ENCODE data around the gene EPS8L2. TPM values are rescaled to one million over a fixed set of nuclear protein-coding genes. Genes with fewer than 3 reads are reported as not detected.

The EPS8L2 gene
- total RNA-seq (2012; rRNA removed) (12.2 and 17.2 TPM in 2 replicates), polyA plus RNA-seq (2012; rRNA removed) (38.7 and 39.4 TPM in 2 replicates), Bru-seq, nascent RNA (percentile 47 among the genes with signal in this experiment), BruChase-seq, experiment 1, labeled RNA remaining after a 6-hour chase (percentile 55 among the genes with signal in this experiment), BruChase-seq, experiment 2, labeled RNA remaining after a 2-hour chase (percentile 56 among the genes with signal in this experiment)
- 16.2 and 26.2 TPM in 2 replicates for polyA plus RNA-seq (2012; cell fraction: cytosol; rRNA removed)
- 206 and 443 TPM in 2 replicates for polyA plus RNA-seq (2012; cell fraction: nucleus; rRNA removed; ENCODE audit: low replicate concordance)
- long read RNA-seq, transcript EPS8L2-201 (21 exons, 3,148 nt) = major isoform, 6 of 32 reads
- long read RNA-seq, partial matches to known transcripts = 14 of 32 reads
- long read RNA-seq, other reads (novel, unspliced or antisense) = 6 of 32 reads

GRCh38 chr11:705646-706438 lies at the start of gene EPS8L2:
TSS of gene EPS8L2 (plus strand) at chr11:706231. CDS start at chr11:709408, 3,177 bp downstream.
- peak within 1 kb of the TSS; percentile 58 for H3K27ac ChIP-seq (ENCODE audit: insufficient read depth, low read length)
- ChIA-PET CTCF (no interaction called here), POLR2A (ENCODE audit: unreplicated experiment) (no interaction called here)
- H2AFZ ChIP-seq (replicated peaks; ENCODE audit: low read length, poor library complexity) = peak within 1 kb of the TSS; percentile 92
- peak within 1 kb of the TSS; percentile 83 for H3K4me2 ChIP-seq (ENCODE audit: low read depth, low read length)
- 2% methylated on average over 24 of the region's 90 CpGs; no CpG with 5 or more reads in 1 of the 2 experiments for WGBS, 2 experiments (ENCODE audit: extremely low coverage in 2 of 2, insufficient read length in 1 of 2)
- peak within 1 kb of the TSS; percentile 98 for H3K14ac ChIP-seq (replicated peaks; ENCODE audit: low read depth, low read length)
- H3K4me3 ChIP-seq (ENCODE audit: insufficient read depth, low read depth, low read length) = peak within 1 kb of the TSS; percentile 53
- H4K20me1 ChIP-seq (ENCODE audit: insufficient read depth, low read length) = no peaks in the 10 kb centered on the region
- no peak for DNase-seq
- peaks cover 13% of the 10 kb centered on the region for H3K9me1 ChIP-seq (ENCODE audit: insufficient read depth, low read length)
- H3K4me1 ChIP-seq (ENCODE audit: control insufficient read depth, insufficient read depth, low read length) = peaks cover 21% of the 10 kb centered on the region
- H2AK9ac ChIP-seq (replicated peaks; ENCODE audit: low read depth, low read length, poor library complexity) = peak within 1 kb of the TSS; percentile 87
- H4K8ac ChIP-seq (ENCODE audit: low read depth in 2 of 2, low read length in 2 of 2) = peak within 1 kb of the TSS; percentile 88 to 97
- H2BK5ac ChIP-seq (ENCODE audit: low read depth, low read length, poor library complexity, severe bottlenecking) = peak within 1 kb of the TSS; percentile 51
- no peaks in the 10 kb centered on the region for H3K9me3 ChIP-seq (ENCODE audit: control insufficient read depth, insufficient read depth, low read length)
- peak within 1 kb of the TSS; percentile 98 for H2AK5ac ChIP-seq (ENCODE audit: low read depth, low read length)
- H3K36me3 ChIP-seq (ENCODE audit: control insufficient read depth, insufficient read depth, low read length) = peaks cover 15% of the 10 kb centered on the region; the same call in 1 of the 2 replicates
- intact Hi-C loops (cut with micrococcal nuclease) = no loop called here
- peak within 1 kb of the TSS; percentile 68 for H3K9ac ChIP-seq (ENCODE audit: low read depth, low read length)
- H2BK15ac ChIP-seq (ENCODE audit: low read depth, low read length) = peak within 1 kb of the TSS; percentile 86; the same call in 1 of the 3 replicates
- H3K79me1 ChIP-seq (ENCODE audit: low read depth in 1 of 2, low read length in 2 of 2) = peaks cover 2 to 54% of the 10 kb centered on the region in 2 experiments
- H3K56ac ChIP-seq (ENCODE audit: extremely low read depth, insufficient read depth, low read length) = peak within 1 kb of the TSS; percentile 35
- peak within 1 kb of the TSS; percentile 90 for H3K23ac ChIP-seq (ENCODE audit: low read depth, low read length)
- H3K27me3 ChIP-seq (ENCODE audit: control insufficient read depth, insufficient read depth, low read length) = no peaks in the 10 kb centered on the region
- H2BK120ac ChIP-seq (ENCODE audit: low read depth, low read length) = peak within 1 kb of the TSS; percentile 71
- peak within 1 kb of the TSS; percentile 42 for H3K18ac ChIP-seq (ENCODE audit: low read depth, low read length)
- in situ Hi-C loops (cut with MboI; ENCODE audit: low sequenced_read_pairs) = no loop called here
- no TSS peak for BruUV-seq (replicated peaks)
- peak within 1 kb of the TSS; percentile 64 for H2BK20ac ChIP-seq (ENCODE audit: low read depth, low read length)
- H4K5ac ChIP-seq (ENCODE audit: low read depth, low read length) = peak within 1 kb of the TSS; percentile 78
- ATAC-seq (ENCODE audit: low read depth) = peak; percentile 15
- peak within 1 kb of the TSS; percentile 93 for H4K91ac ChIP-seq (ENCODE audit: insufficient read depth, low read depth, low read length)
- no peak for TF ChIP-seq RCOR1 (IDR thresholded peaks at IDR 0.05; ENCODE audit: insufficient replicate concordance, low read length)
- no peak for TF ChIP-seq POLR2A (IDR thresholded peaks at IDR 0.05; ENCODE audit: low read depth, low read length)
- TF ChIP-seq CEBPB (IDR thresholded peaks at IDR 0.05; ENCODE audit: low read depth, low read length) = no peak
- TF ChIP-seq RAD21 (IDR thresholded peaks at IDR 0.05; ENCODE audit: low read length) = no peak
- TF ChIP-seq FOS (IDR thresholded peaks at IDR 0.05; ENCODE audit: low read depth, low read length) = no peak
- no peak for TF ChIP-seq CHD1 (IDR thresholded peaks at IDR 0.05; ENCODE audit: low read depth, low read length)
- dilution Hi-C loops (cut with HindIII; ENCODE audit: low sequenced_read_pairs, unreplicated experiment) = no loop called here
- peak within 1 kb of the TSS; percentile 92 for H3K4ac ChIP-seq (ENCODE audit: low read depth, low read length)
